HEK293T (cell line): ENCODE measurements around the gene CHAMP1.

Experiments
- ARNT ChIP-seq: fragments of 450-650 bp; IDR thresholded peaks from 2 replicates; pipeline ENCODE4 v1.6.1; 2017; ENCODE audit warnings: mild to moderate bottlenecking
- SP1 ChIP-seq: fragments of 450-650 bp; IDR thresholded peaks from 2 replicates; pipeline ENCODE4 v1.6.1; 2017
- SUZ12 ChIP-seq: fragments of 450-650 bp; IDR thresholded peaks from 2 replicates; pipeline ENCODE4 v1.6.1; 2016; ENCODE audit warnings: mild to moderate bottlenecking

GRCh38 chr13:114321256-114321655 lies 7.0 kb downstream of the CHAMP1 start:
- no peak for TF ChIP-seq SP1
- TF ChIP-seq SUZ12: no peak
- no peak for TF ChIP-seq ARNT
